Activated naive CD8-positive, alpha-beta T cell treated with anti-CD3 and anti-CD28 coated beads, Interleukin-2, amount 50 U/mL, for 16 hours (primary cell): ENCODE results near the gene DHX34.
"Not testable (repeated sequence)": the region's sequence is repeated elsewhere in the genome, so short reads cannot be mapped to it uniquely, and the experiment has no call there.

Source experiments
- DNase-seq: peaks from one replicate; pipeline ENCODE4 v3.0.0-alpha.2; 2020; ENCODE audit warnings: low read depth, low spot score

DHX34 gene

GRCh38 chr19:47390533-47391488 lies 41.7 kb downstream of the DHX34 start:
- no peak for DNase-seq

GRCh38 chr19:47391510-47392223 lies 42.6 kb downstream of the DHX34 start:
- peak; percentile 69 for DNase-seq

GRCh38 chr19:47398707-47399597 lies 49.8 kb downstream of the DHX34 start:
- DNase-seq: no peak

- no peak for DNase-seq
Observed at GRCh38 chr19:47402504-47402903, 53.4 kb downstream of the DHX34 start.

GRCh38 chr19:47404334-47405196 lies 55.5 kb downstream of the DHX34 start:
- no peak for DNase-seq

- no peak for DNase-seq
Observed at GRCh38 chr19:47405197-47405550, 56.1 kb downstream of the DHX34 start.

GRCh38 chr19:47405854-47406417 lies 56.8 kb downstream of the DHX34 start:
- no peak for DNase-seq

- DNase-seq: no peak
Observed at GRCh38 chr19:47406711-47407416, 57.7 kb downstream of the DHX34 start.

- no peak for DNase-seq
Observed at GRCh38 chr19:47407417-47407774, 58.3 kb downstream of the DHX34 start.

GRCh38 chr19:47408156-47408938 lies 59.2 kb downstream of the DHX34 start:
- DNase-seq: no peak

- DNase-seq: no peak
Observed at GRCh38 chr19:47411101-47411500, 62.0 kb downstream of the DHX34 start.

- not testable (repeated sequence) for DNase-seq
Observed at GRCh38 chr19:47411696-47412095, 62.6 kb downstream of the DHX34 start.

GRCh38 chr19:47413941-47414340 lies 64.8 kb downstream of the DHX34 start:
- no peak for DNase-seq

GRCh38 chr19:47414469-47414868 lies 65.4 kb downstream of the DHX34 start:
- no peak for DNase-seq

GRCh38 chr19:47415953-47416642 lies 67.0 kb downstream of the DHX34 start:
- DNase-seq: no peak

GRCh38 chr19:47416643-47416985 lies 67.5 kb downstream of the DHX34 start:
- no peak for DNase-seq

GRCh38 chr19:47417107-47417745 lies 68.1 kb downstream of the DHX34 start:
- DNase-seq: no peak
